Fibroblast of pulmonary artery (primary cell): ENCODE data around the gene ARNT2.

ENCODE experiments used
- DNase-seq: peaks from one replicate; pipeline ENCODE4 v3.0.0-alpha.2; 2010; ENCODE audit warnings: low read depth
- H3K4me3 ChIP-seq: replicated peaks from 2 replicates; pipeline ENCODE4 v1.5.1; 2011; ENCODE audit warnings: low read depth, mild to moderate bottlenecking, control low read depth, low read length, moderate library complexity
- CTCF ChIP-seq: IDR thresholded peaks from 2 replicates; pipeline ENCODE4 v1.5.1; 2011; ENCODE audit warnings: mild to moderate bottlenecking, control low read depth, low read length, inconsistent platforms; ENCODE audit errors: missing control alignments

ARNT2 gene

GRCh38 chr15:80431635-80432344, 27.6 kb downstream of the ARNT2 start:
- TF ChIP-seq CTCF: no peak
- no peak overlapping the region for H3K4me3 ChIP-seq
- DNase-seq: no peak

GRCh38 chr15:80432345-80432702, 28.1 kb downstream of the ARNT2 start:
- no peak for DNase-seq
- no peak for TF ChIP-seq CTCF
- no peak overlapping the region for H3K4me3 ChIP-seq

- no peak for TF ChIP-seq CTCF
- no peak for DNase-seq
- no peak overlapping the region for H3K4me3 ChIP-seq
These were observed 29.7 kb downstream of the ARNT2 start for GRCh38 chr15:80433836-80434235.

DNA sequence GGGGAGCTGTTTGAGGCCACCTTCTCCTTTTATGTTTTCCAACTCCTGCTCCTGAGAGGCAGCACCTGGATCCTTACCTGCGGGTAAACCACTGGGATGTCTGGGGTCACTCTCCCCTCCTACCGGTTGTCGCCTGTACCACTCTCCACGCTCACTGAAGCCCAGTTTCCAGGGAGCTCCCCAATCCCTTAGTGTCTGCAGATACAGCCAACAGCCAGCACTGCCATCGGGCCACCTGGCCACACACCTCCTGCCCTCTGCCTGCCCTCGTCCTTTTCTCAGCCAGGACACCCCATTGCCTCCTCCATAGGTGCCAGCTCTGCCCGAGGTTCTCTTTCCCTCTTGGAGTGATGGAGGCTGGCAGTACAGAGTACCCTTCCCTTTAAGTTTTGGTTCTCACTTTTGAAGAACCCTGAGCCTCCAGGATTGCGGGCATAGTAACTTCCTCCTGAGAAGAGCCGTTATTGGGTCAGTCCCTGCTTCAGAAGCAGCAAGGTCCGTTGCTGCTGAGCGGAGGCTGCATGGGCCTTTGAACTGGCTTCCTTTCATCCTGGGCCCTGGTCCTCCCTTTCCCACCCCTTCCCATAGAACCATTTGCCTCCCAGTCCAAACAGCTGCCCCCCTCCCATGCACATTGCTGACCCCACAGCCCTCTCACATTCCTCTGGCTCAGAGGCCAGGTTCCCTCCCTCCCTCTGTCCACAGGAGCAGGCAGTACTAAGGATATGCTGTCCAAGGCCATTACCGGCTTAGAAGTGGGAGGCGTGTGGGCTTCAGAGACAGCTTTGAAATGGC, 30.9 kb downstream of the ARNT2 start:
- TF ChIP-seq CTCF: no peak
- DNase-seq: no peak
- H3K4me3 ChIP-seq: no peak overlapping the region

- TF ChIP-seq CTCF: no peak
- no peak overlapping the region for H3K4me3 ChIP-seq
- peak; percentile 14 for DNase-seq
These were observed 32.5 kb downstream of the ARNT2 start for GRCh38 chr15:80436511-80437307.

DNA sequence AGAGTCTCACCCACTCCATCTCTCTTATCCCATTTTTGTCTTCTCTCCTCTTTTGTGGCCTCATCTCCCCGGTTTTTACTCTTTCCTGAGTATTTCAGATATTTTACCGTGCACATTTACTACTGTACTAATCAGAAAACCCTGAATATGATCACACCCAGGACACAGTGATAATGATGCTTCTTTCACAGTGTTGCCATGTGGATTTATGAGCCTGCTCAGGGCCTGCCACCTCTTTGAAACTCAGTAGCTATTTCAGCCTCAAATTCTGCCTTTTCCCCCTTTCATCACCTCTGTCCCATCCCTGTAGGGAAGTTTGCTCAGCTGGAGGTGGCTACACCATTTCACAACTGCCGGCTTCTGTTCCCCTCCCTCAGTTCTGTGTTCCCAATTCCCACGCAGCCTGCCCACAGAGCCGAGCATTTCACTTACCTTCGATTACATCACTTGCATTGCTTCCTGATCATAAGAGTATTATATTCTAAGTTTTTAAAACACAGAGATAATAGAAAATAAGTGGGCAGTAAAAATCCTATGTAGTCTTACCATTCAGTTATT, 33.2 kb downstream of the ARNT2 start:
- peak; percentile 17 for DNase-seq
- TF ChIP-seq CTCF: no peak
- H3K4me3 ChIP-seq: no peak overlapping the region
